Testis (tissue), 2 donors: ENCODE measurements around the gene SEZ6L2.

Experiments
- POLR2A ChIP-seq: fragments of 450-650 bp; IDR thresholded peaks from one replicate; pipeline ENCODE4 v1.6.1; 2017; ENCODE audit warnings: antibody characterized with exemption, mild to moderate bottlenecking, moderate library complexity
- TF ChIP-seq, protein P1 (sequence below), 3 experiments: fragments of 450-650 bp in 2 of 3; fragments of 200-600 bp in 1 of 3; sonication (generic) in 1 of 3; IDR thresholded peaks; one replicate each; pipeline ENCODE4 v1.5.1; 2016 to 2019; ENCODE audit warnings: antibody characterized with exemption in 3 of 3, mild to moderate bottlenecking in 2 of 3, moderate library complexity in 1 of 3

- TF ChIP-seq, protein P1, sequence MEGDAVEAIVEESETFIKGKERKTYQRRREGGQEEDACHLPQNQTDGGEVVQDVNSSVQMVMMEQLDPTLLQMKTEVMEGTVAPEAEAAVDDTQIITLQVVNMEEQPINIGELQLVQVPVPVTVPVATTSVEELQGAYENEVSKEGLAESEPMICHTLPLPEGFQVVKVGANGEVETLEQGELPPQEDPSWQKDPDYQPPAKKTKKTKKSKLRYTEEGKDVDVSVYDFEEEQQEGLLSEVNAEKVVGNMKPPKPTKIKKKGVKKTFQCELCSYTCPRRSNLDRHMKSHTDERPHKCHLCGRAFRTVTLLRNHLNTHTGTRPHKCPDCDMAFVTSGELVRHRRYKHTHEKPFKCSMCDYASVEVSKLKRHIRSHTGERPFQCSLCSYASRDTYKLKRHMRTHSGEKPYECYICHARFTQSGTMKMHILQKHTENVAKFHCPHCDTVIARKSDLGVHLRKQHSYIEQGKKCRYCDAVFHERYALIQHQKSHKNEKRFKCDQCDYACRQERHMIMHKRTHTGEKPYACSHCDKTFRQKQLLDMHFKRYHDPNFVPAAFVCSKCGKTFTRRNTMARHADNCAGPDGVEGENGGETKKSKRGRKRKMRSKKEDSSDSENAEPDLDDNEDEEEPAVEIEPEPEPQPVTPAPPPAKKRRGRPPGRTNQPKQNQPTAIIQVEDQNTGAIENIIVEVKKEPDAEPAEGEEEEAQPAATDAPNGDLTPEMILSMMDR (IDR thresholded peaks at IDR 0.05), result no peak
- TF ChIP-seq POLR2A, result no peak
These were observed 945 bp upstream of the SEZ6L2 start, which contains the start of gene ASPHD1 for GRCh38 chr16:29900102-29900887.
